PFSK-1 (cell line): ENCODE results near the gene SPRED1.

Experiments
- FOXP2 ChIP-seq: optimal IDR thresholded peaks from 2 replicates; pipeline ENCODE3; 2011; ENCODE audit warnings: borderline replicate concordance, control low read depth, inconsistent platforms; ENCODE audit not compliant: insufficient read depth; ENCODE audit errors: extremely low read length, extremely low read depth
- POLR2AphosphoS5 ChIP-seq: IDR thresholded peaks from 2 replicates; pipeline ENCODE4 v1.6.1; 2012; ENCODE audit warnings: low read depth, mild to moderate bottlenecking, control low read depth, low read length, moderate library complexity
- SIN3A ChIP-seq: IDR thresholded peaks from 2 replicates; pipeline ENCODE4 v1.6.1; 2012; ENCODE audit warnings: mild to moderate bottlenecking, low read length, moderate library complexity, borderline replicate concordance; ENCODE audit not compliant: insufficient read depth
- TAF1 ChIP-seq: IDR thresholded peaks from 2 replicates; pipeline ENCODE4 v1.6.1; 2012; ENCODE audit warnings: low read length, control low read depth, borderline replicate concordance; ENCODE audit not compliant: insufficient read depth
- TF ChIP-seq, protein P1 (sequence below), 2 experiments: IDR thresholded peaks; 2 replicates each; pipeline versions ENCODE4 v1.6.1 to v1.8.0; 2011 to 2012; ENCODE audit warnings: low read depth in 2 of 2, low read length in 2 of 2, control low read depth in 1 of 2, inconsistent platforms in 1 of 2, mild to moderate bottlenecking in 1 of 2, moderate library complexity in 1 of 2; ENCODE audit not compliant: insufficient read depth in 1 of 2

SPRED1 gene

GRCh38 chr15:38229705-38230310 is 22.8 kb upstream of the SPRED1 start:
- no peak for TF ChIP-seq POLR2AphosphoS5
- TF ChIP-seq, protein P1, sequence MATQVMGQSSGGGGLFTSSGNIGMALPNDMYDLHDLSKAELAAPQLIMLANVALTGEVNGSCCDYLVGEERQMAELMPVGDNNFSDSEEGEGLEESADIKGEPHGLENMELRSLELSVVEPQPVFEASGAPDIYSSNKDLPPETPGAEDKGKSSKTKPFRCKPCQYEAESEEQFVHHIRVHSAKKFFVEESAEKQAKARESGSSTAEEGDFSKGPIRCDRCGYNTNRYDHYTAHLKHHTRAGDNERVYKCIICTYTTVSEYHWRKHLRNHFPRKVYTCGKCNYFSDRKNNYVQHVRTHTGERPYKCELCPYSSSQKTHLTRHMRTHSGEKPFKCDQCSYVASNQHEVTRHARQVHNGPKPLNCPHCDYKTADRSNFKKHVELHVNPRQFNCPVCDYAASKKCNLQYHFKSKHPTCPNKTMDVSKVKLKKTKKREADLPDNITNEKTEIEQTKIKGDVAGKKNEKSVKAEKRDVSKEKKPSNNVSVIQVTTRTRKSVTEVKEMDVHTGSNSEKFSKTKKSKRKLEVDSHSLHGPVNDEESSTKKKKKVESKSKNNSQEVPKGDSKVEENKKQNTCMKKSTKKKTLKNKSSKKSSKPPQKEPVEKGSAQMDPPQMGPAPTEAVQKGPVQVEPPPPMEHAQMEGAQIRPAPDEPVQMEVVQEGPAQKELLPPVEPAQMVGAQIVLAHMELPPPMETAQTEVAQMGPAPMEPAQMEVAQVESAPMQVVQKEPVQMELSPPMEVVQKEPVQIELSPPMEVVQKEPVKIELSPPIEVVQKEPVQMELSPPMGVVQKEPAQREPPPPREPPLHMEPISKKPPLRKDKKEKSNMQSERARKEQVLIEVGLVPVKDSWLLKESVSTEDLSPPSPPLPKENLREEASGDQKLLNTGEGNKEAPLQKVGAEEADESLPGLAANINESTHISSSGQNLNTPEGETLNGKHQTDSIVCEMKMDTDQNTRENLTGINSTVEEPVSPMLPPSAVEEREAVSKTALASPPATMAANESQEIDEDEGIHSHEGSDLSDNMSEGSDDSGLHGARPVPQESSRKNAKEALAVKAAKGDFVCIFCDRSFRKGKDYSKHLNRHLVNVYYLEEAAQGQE (IDR thresholded peaks at IDR 0.05; ENCODE audit: insufficient read depth in 1 of 2, low read depth in 2 of 2, low read length in 2 of 2) = no peak
- no peak for TF ChIP-seq TAF1
- no peak for TF ChIP-seq SIN3A
- no peak for TF ChIP-seq FOXP2

GRCh38 chr15:38231436-38231835 is 21.2 kb upstream of the SPRED1 start:
- no peak for TF ChIP-seq SIN3A
- no peak for TF ChIP-seq POLR2AphosphoS5
- TF ChIP-seq, protein P1 (IDR thresholded peaks at IDR 0.05; ENCODE audit: insufficient read depth in 1 of 2, low read depth in 2 of 2, low read length in 2 of 2) = no peak
- TF ChIP-seq TAF1 = no peak
- no peak for TF ChIP-seq FOXP2

DNA sequence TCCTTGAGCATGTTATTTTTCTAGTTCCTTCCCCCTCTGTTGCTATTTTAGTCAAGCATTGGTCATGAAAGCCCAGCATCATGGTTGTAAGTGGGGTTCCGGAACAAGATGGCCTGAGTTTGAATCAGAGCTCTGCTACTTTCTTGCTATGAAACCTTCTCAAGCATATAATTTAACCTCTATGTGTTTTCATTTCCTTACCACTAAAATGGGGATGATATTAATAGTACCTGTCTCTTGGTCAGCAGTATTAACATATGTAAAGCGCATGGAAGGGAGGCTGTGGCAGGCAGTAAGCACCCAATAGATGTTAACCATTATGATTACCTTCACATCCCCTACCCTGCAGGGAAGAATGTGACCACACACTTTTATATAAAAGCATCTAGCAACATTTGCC is 14.3 kb upstream of the SPRED1 start:
- TF ChIP-seq TAF1 = no peak
- TF ChIP-seq, protein P1 (IDR thresholded peaks at IDR 0.05; ENCODE audit: insufficient read depth in 1 of 2, low read depth in 2 of 2, low read length in 2 of 2) = no peak
- no peak for TF ChIP-seq FOXP2
- TF ChIP-seq SIN3A = no peak
- no peak for TF ChIP-seq POLR2AphosphoS5

DNA sequence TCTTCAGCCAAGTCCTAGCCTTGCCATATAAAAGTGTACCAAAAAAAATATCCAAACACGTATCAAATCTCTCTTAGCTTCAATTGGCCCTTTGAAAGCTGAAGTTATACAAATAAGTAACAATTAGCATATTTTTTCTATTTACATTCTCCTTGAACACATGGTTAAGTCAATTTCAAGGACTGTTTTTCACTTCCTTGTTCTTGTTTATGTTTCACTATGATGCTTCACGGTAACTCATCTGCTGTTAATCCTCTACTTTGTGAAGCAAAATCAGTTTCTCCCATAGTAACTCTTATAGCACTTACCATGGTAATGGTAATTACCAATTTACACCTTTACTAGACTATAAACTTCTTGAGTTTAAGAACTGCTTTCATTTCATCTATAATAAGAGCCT is 10.6 kb upstream of the SPRED1 start:
- no peak for TF ChIP-seq SIN3A
- TF ChIP-seq TAF1 = no peak
- TF ChIP-seq FOXP2 = no peak
- TF ChIP-seq, protein P1 (IDR thresholded peaks at IDR 0.05; ENCODE audit: insufficient read depth in 1 of 2, low read depth in 2 of 2, low read length in 2 of 2) = no peak
- TF ChIP-seq POLR2AphosphoS5 = no peak
